BE2C (cell line): ENCODE measurements around the gene PRKCH.

Source experiments
- DNase-seq: peaks from one replicate; pipeline ENCODE4 v3.0.0-alpha.2; 2020
- H3K27me3 ChIP-seq: fragments of 250-450 bp; sonication (Bioruptor Pico); 2 replicates; pipeline ENCODE4 v1.5.1; 2020; ENCODE audit warnings: mild to moderate bottlenecking
- H3K36me3 ChIP-seq: fragments of 250-450 bp; sonication (Bioruptor Pico); 2 replicates; pipeline ENCODE4 v1.5.1; 2020; ENCODE audit warnings: mild to moderate bottlenecking
- H3K4me1 ChIP-seq: fragments of 250-450 bp; sonication (Bioruptor Pico); 2 replicates; pipeline ENCODE4 v1.5.1; 2020
- H3K4me3 ChIP-seq: 2 replicates; pipeline ENCODE4 v1.5.1; 2011; ENCODE audit warnings: low read depth, low read length
- H3K9me3 ChIP-seq: fragments of 250-450 bp; sonication (Bioruptor Pico); 2 replicates; pipeline ENCODE4 v1.5.1; 2020
- TF ChIP-seq, protein P1 (sequence below): IDR thresholded peaks from 2 replicates; pipeline ENCODE4 v1.5.1; 2012; ENCODE audit warnings: mild to moderate bottlenecking, low read depth, low read length

Gene PRKCH

DNA sequence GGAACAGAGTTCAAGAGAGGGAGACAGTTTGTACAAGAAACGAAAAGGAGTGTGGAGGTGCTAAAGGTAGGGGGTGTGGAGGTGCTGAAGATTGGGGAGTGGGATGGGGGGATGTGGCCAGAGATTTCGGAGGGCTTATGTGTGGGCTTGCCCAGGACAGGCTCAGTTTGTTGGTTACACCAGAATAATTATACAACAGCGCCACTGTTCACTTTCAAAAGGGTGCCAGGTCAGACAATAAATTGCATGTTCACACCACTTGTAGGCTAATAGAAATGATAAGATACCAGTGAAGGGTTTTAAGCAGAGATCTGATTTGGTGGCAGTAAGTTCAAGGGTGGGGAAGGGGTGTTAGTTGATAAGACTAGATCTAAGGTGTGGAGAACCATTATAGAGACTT lies 75.3 kb downstream of the PRKCH start:
- DNase-seq: no peak
- Histone ChIP-seq H3K27me3 (peaks cover 17% of the 10 kb centered on the region), H3K9me3 (no peaks in the 10 kb centered on the region), H3K4me1 (no peaks in the 10 kb centered on the region), H3K4me3 (no peak overlapping the region), H3K36me3 (no peaks in the 10 kb centered on the region)
- TF ChIP-seq, protein P1, sequence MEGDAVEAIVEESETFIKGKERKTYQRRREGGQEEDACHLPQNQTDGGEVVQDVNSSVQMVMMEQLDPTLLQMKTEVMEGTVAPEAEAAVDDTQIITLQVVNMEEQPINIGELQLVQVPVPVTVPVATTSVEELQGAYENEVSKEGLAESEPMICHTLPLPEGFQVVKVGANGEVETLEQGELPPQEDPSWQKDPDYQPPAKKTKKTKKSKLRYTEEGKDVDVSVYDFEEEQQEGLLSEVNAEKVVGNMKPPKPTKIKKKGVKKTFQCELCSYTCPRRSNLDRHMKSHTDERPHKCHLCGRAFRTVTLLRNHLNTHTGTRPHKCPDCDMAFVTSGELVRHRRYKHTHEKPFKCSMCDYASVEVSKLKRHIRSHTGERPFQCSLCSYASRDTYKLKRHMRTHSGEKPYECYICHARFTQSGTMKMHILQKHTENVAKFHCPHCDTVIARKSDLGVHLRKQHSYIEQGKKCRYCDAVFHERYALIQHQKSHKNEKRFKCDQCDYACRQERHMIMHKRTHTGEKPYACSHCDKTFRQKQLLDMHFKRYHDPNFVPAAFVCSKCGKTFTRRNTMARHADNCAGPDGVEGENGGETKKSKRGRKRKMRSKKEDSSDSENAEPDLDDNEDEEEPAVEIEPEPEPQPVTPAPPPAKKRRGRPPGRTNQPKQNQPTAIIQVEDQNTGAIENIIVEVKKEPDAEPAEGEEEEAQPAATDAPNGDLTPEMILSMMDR: no peak

DNA sequence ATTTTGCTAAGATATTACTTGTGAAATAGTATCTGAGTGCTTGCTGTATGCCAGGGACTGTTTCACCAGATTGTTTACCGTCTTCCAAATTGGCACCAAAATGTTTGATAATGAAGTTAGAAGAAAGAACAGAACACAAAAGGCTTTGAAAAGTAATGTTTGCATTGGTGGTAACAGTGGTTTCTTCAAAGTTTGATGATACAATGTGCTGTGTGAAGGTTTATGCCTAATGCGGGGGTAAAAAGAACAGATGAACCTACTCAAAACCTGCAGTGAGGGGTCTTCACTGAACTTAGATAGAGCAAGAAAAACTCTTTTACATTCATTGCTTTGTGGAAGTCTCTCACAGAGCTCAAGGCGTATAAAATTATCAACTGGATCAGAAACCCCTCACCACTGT lies 76.2 kb downstream of the PRKCH start:
- TF ChIP-seq, protein P1: no peak
- H3K4me1 ChIP-seq: no peaks in the 10 kb centered on the region
- no peaks in the 10 kb centered on the region for H3K9me3 ChIP-seq
- DNase-seq: no peak
- H3K36me3 ChIP-seq: no peaks in the 10 kb centered on the region
- H3K4me3 ChIP-seq: no peak overlapping the region
- peaks cover 20% of the 10 kb centered on the region for H3K27me3 ChIP-seq

DNA sequence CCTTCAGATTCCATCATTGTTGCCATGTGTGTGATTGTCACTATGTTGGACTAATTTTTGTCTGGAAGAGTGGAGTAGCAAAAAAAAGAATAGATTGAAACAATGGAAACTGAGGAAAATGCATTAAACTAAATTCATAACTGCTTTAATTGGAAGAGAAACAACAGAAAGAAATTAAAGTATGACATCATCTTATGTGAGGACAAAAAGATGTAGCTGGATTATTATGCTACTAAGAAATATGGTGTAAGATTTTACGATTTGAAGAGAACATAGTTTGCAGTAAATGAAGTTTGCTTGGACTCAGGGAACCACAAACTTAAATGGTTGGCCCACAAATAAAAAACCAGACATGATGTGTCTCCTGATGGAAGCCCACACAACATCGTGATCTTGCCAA lies 76.8 kb downstream of the PRKCH start:
- Histone ChIP-seq H3K36me3 (no peaks in the 10 kb centered on the region), H3K9me3 (no peaks in the 10 kb centered on the region), H3K4me1 (no peaks in the 10 kb centered on the region), H3K27me3 (peaks cover 16% of the 10 kb centered on the region), H3K4me3 (no peak overlapping the region)
- TF ChIP-seq, protein P1: no peak
- DNase-seq: no peak

DNA sequence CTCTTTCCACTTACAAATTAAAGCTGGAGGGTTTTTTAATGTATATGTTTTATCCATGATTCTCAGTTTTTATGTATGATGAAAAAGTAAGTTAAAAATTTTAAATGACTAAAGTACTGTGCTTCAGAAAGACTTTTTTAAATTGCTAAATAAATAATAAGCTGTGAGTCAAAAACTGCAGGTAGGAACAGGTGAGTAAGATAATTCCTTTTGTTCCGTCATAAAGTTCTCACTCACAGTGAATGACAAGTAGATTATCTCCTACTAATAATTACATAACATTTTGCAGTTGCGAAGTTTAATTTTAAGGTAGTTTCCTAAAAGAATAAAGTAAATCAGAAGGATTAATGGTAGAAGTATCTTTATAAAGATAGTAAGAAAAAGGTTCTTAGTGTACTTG lies 78.0 kb downstream of the PRKCH start:
- Histone ChIP-seq H3K27me3 (peaks cover 11% of the 10 kb centered on the region), H3K4me1 (no peaks in the 10 kb centered on the region), H3K9me3 (no peaks in the 10 kb centered on the region), H3K4me3 (no peak overlapping the region), H3K36me3 (no peaks in the 10 kb centered on the region)
- TF ChIP-seq, protein P1: no peak
- no peak for DNase-seq

DNA sequence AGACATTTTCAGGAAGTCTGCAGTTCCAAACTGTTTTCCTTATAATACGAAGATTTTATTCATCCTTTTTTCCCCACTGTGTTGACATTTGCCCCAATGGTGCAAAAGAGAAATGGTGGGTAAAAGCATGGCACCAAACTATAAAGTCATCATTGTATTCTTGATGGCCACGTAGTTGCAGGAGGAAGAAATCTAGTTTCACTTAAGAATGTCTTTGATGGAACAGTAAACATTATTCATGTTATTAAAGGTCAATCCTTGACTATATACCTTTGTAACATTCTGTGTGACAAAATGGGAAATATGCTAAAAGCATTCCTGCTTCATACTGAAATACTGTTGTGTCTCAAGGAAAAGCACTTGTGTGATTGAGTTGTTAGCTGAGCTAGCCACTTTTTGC lies 80.1 kb downstream of the PRKCH start:
- no peak for DNase-seq
- Histone ChIP-seq H3K27me3 (peaks cover 11% of the 10 kb centered on the region), H3K4me1 (no peaks in the 10 kb centered on the region), H3K4me3 (no peak overlapping the region), H3K36me3 (no peaks in the 10 kb centered on the region), H3K9me3 (no peaks in the 10 kb centered on the region)
- TF ChIP-seq, protein P1: no peak

DNA sequence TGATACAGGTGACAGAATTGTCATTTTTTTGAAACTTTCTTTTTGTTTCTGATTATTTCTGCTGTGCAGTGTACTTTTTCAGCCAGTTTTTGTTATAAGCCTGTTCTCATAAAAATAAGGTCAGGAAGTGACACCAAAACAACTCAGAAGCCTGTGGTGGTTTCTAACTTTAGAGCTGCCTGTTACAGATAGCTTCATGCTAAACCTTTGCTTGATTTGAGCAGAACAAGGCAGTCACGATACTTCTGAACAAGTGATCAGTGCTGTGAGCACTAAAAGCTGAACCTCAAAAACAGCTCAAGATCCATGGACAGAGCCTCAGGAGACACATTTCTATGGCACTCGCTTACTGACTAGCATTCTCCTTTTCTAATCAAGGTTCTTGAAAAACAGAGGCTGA lies 82.0 kb downstream of the PRKCH start:
- Histone ChIP-seq H3K9me3 (no peaks in the 10 kb centered on the region), H3K4me1 (no peaks in the 10 kb centered on the region), H3K4me3 (no peak overlapping the region), H3K27me3 (peaks cover 11% of the 10 kb centered on the region), H3K36me3 (no peaks in the 10 kb centered on the region)
- no peak for DNase-seq
- TF ChIP-seq, protein P1: no peak
